Right atrium auricular region (tissue), 2 donors: ENCODE data around the gene MYO15A. TPM values are rescaled to one million over a fixed set of nuclear protein-coding genes. Genes with fewer than 3 reads are reported as not detected.

Experiments
- DNase-seq: peaks from one replicate; pipeline ENCODE4 v3.0.0-alpha.2; 2019; ENCODE audit warnings: low spot score
- H3K27ac ChIP-seq, 2 donors: fragments of 200-600 bp; sonication (generic); 1 replicate in 1 of 2; 2 replicates in 1 of 2; pipeline ENCODE4 v1.5.1; 2016 to 2019
- H3K27me3 ChIP-seq, 2 donors: fragments of 200-600 bp; sonication (generic); one replicate each; pipeline versions ENCODE4 v1.5.1 to v1.6.0; 2017 to 2019
- H3K36me3 ChIP-seq: fragments of 200-600 bp; sonication (generic); one replicate; pipeline ENCODE4 v1.5.1; 2016
- H3K4me1 ChIP-seq, 2 donors: fragments of 200-600 bp; sonication (generic); one replicate each; pipeline versions ENCODE4 v1.5.1 to v1.6.0; 2017 to 2019
- H3K4me3 ChIP-seq, 2 donors: fragments of 200-600 bp; sonication (generic); 1 replicate in 1 of 2; 2 replicates in 1 of 2; pipeline ENCODE4 v1.5.1; 2017 to 2019; ENCODE audit warnings: mild to moderate bottlenecking in 1 of 2, moderate library complexity in 1 of 2
- H3K9me3 ChIP-seq, 2 donors: fragments of 200-600 bp; sonication (generic); one replicate each; pipeline ENCODE4 v1.5.1; 2019
- CTCF ChIP-seq, 2 donors: fragments of 200-600 bp; sonication (generic); IDR thresholded peaks; one replicate each; pipeline ENCODE4 v1.5.1; 2019; ENCODE audit warnings: antibody characterized with exemption in 2 of 2
- total RNA-seq, 2 donors: library from RNA; depleted of rRNA; stranded (reverse); fragments of >200 nt; gene quantifications; one replicate each; pipeline ENCODE4 v1.1.0, GENCODE V29; 2016

The MYO15A gene
- total RNA-seq, 2 donors from 2014 or later, result 0.20 TPM; not detected in 1

- peaks cover 0 to 4% of the 10 kb centered on the region in 2 donors for H3K4me1 ChIP-seq
- DNase-seq, result no peak
- H3K4me3 ChIP-seq, result no peak overlapping the region
- H3K36me3 ChIP-seq, result no peaks in the 10 kb centered on the region
- TF ChIP-seq CTCF (IDR thresholded peaks at IDR 0.05), result no peak
- H3K27ac ChIP-seq, result no peak overlapping the region
- no peaks in the 10 kb centered on the region for H3K9me3 ChIP-seq
- no peaks in the 10 kb centered on the region for H3K27me3 ChIP-seq
Measured at GRCh38 chr17:18139092-18139491, 30.5 kb downstream of the MYO15A start.

DNA sequence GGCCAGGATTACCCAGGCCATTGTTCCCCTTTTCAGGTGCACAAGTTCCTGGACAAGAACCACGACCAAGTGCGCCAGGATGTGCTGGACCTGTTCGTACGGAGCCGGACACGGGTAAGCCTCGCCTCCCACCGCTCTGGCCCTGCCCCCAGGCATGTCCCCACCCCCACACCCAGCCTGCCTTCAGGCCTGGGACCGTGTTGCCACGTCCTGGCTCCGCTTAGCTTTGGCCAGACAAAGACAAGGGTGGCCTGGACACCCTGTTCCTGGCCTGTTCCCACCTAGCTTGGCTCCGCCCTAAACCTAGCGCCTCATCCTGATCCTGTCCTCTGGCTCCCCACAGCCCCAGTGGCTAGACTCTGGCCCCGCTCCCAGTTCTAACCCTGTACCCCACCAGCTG is 30.9 kb downstream of the MYO15A start:
- DNase-seq, result no peak
- Histone ChIP-seq H3K4me3 (no peak overlapping the region), H3K27ac (no peak overlapping the region), H3K27me3 (no peaks in the 10 kb centered on the region), H3K36me3 (no peaks in the 10 kb centered on the region), H3K4me1 (peaks cover 0 to 4% of the 10 kb centered on the region in 2 donors), H3K9me3 (no peaks in the 10 kb centered on the region)
- no peak for TF ChIP-seq CTCF (IDR thresholded peaks at IDR 0.05)

DNA sequence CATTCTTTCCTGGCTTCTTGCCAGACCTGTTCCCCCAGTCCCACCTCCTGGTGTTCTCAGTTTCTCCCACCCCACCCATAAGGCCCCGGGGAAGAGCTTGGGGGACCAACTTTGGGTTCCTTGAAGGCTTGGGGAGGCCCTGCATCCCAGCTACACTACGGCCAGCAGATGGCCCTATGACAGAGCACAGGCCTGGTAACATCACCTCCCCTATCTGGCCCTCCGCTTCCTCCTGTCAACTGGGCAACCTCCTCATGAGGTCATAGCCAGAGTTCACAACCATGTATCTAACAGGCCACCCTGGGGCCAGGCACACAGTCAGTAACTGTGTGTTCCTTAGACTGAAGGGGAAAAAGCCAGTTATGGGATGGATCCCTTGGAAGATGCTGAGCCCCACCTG is 31.4 kb downstream of the MYO15A start:
- no peaks in the 10 kb centered on the region for H3K9me3 ChIP-seq
- peaks cover 0 to 4% of the 10 kb centered on the region in 2 donors for H3K4me1 ChIP-seq
- H3K27me3 ChIP-seq, result no peaks in the 10 kb centered on the region
- no peak for DNase-seq
- H3K4me3 ChIP-seq, result no peak overlapping the region
- TF ChIP-seq CTCF (IDR thresholded peaks at IDR 0.05), result no peak
- H3K36me3 ChIP-seq, result no peaks in the 10 kb centered on the region
- no peak overlapping the region for H3K27ac ChIP-seq

DNA sequence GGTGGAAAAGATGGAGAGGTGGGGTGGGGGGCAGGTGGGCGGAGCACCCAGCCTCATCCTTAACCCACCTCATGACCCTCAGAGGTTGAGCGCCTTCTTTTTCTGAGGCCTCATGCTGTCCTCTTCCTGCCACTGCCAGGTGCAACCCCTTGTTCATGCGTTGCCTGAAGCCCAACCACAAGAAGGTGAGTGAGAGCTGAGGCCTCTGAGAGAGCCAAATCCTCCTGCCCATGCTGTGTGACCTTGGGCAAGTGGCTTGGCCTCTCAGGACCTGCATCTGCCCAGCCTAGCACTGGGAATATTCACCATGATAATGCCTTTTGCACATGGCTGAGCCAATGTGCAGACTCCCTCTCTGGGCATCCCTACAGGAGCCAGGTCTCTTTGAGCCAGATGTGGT is 32.1 kb downstream of the MYO15A start:
- no peak overlapping the region for H3K27ac ChIP-seq
- TF ChIP-seq CTCF (IDR thresholded peaks at IDR 0.05), result no peak
- H3K36me3 ChIP-seq, result no peaks in the 10 kb centered on the region
- H3K9me3 ChIP-seq, result no peaks in the 10 kb centered on the region
- no peak overlapping the region for H3K4me3 ChIP-seq
- peaks cover 0 to 4% of the 10 kb centered on the region in 2 donors for H3K4me1 ChIP-seq
- no peak for DNase-seq
- H3K27me3 ChIP-seq, result no peaks in the 10 kb centered on the region

DNA sequence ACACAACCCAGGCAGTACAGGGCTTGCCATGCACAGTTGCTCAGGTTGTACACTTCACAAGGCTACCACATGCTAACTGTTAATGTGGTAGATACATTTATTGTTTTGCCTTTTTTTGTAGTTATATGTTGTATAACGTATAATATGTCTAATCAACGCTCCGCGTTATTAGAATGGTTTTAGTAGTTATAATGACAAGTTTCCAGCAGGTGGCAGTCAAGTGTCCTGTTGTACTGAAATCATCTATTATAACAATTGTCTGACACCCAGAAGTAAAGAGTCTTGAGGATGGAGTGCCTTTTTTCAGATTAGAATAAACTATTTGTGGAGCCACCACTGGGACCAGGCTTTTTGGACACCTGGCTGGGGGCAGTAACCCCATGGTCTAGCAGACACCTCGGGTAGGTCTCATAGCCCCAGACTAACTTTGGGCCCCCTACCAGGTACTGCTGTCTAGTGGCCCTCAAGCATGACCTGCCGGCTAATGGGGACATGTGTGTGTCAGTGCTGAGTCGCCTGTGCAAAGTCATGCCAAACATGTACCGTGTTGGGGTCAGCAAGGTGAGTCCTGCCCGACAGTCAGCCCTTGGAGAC is 32.8 kb downstream of the MYO15A start:
- peak; percentile 42 to 71 for TF ChIP-seq CTCF (IDR thresholded peaks at IDR 0.05)
- no peak for DNase-seq
- Histone ChIP-seq H3K9me3 (no peaks in the 10 kb centered on the region), H3K36me3 (no peaks in the 10 kb centered on the region), H3K4me3 (no peak overlapping the region), H3K4me1 (peaks cover 0 to 4% of the 10 kb centered on the region in 2 donors), H3K27ac (no peak overlapping the region), H3K27me3 (no peaks in the 10 kb centered on the region)

DNA sequence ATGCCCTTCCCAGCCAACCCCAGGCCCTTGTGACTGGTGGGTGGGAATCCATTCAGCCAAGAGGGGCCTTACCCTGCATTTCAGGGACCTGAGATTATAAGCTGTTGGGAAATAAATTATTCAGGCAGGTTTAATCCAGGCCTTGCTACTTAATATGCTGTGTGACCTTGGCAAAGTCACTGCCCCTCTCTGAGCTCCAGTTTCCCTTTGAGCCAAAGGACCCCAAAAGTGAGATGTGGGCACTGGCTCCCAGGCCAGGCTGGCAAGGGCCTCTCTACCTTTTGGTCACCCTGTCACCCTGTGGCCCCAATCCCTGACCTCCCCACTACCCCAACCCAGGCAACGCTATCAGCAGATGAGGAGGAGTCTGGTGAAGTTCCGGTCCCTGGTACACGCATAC is 33.9 kb downstream of the MYO15A start:
- no peak for TF ChIP-seq CTCF (IDR thresholded peaks at IDR 0.05)
- DNase-seq, result no peak
- no peak overlapping the region for H3K4me3 ChIP-seq

More for the DNA sequence above, 33.9 kb downstream of the MYO15A start:
- Histone ChIP-seq H3K36me3 (no peaks in the 10 kb centered on the region), H3K4me1 (peaks cover 0 to 4% of the 10 kb centered on the region in 2 donors), H3K27ac (no peak overlapping the region), H3K9me3 (no peaks in the 10 kb centered on the region), H3K27me3 (no peaks in the 10 kb centered on the region)
